ENCODE results near the gene SPARC.
"Not testable (repeated sequence)": the region's sequence is repeated elsewhere in the genome, so short reads cannot be mapped to it uniquely, and the experiment has no call there.

The SPARC gene

GRCh38 chr5:151709109-151709735 lies 22.5 kb upstream of the SPARC start:
- H3K27ac Mint-ChIP-seq: no peak overlapping the region
- peaks cover 6% of the 10 kb centered on the region for H3K36me3 Mint-ChIP-seq
- H3K4me1 Mint-ChIP-seq (ENCODE audit: low read depth): peaks cover 6% of the 10 kb centered on the region
- peaks cover 11% of the 10 kb centered on the region for H3K9me3 Mint-ChIP-seq (ENCODE audit: low read depth)
- H3K27me3 Mint-ChIP-seq: peaks cover 8% of the 10 kb centered on the region
- H3K4me3 Mint-ChIP-seq: no peak overlapping the region

GRCh38 chr5:151708126-151708525 lies 21.4 kb upstream of the SPARC start:
- H3K9me3 Mint-ChIP-seq (ENCODE audit: low read depth): peaks cover 11% of the 10 kb centered on the region
- H3K4me3 Mint-ChIP-seq: no peak overlapping the region
- peaks cover 7% of the 10 kb centered on the region for H3K27me3 Mint-ChIP-seq
- peaks cover 6% of the 10 kb centered on the region for H3K4me1 Mint-ChIP-seq (ENCODE audit: low read depth)
- peaks cover 6% of the 10 kb centered on the region for H3K36me3 Mint-ChIP-seq
- no peak overlapping the region for H3K27ac Mint-ChIP-seq

GRCh38 chr5:151707567-151707966 lies 20.9 kb upstream of the SPARC start:
- Mint-ChIP-seq H3K36me3 (peaks cover 2% of the 10 kb centered on the region), H3K9me3 (ENCODE audit: low read depth) (peaks cover 5% of the 10 kb centered on the region), H3K27me3 (peaks cover 3% of the 10 kb centered on the region), H3K4me3 (no peak overlapping the region), H3K27ac (no peak overlapping the region), H3K4me1 (ENCODE audit: low read depth) (peaks cover 6% of the 10 kb centered on the region)

- no peak overlapping the region for H3K27ac Mint-ChIP-seq
- peaks cover 3% of the 10 kb centered on the region for H3K9me3 Mint-ChIP-seq (ENCODE audit: low read depth)
- peaks cover 3% of the 10 kb centered on the region for H3K27me3 Mint-ChIP-seq
- no peak overlapping the region for H3K4me3 Mint-ChIP-seq
- H3K36me3 Mint-ChIP-seq: peaks cover 2% of the 10 kb centered on the region
- peaks cover 6% of the 10 kb centered on the region for H3K4me1 Mint-ChIP-seq (ENCODE audit: low read depth)
Measured at GRCh38 chr5:151706906-151707305, 20.2 kb upstream of the SPARC start.

GRCh38 chr5:151703780-151704179 lies 17.1 kb upstream of the SPARC start:
- Mint-ChIP-seq H3K36me3 (no peaks in the 10 kb centered on the region), H3K4me3 (no peak overlapping the region), H3K27ac (no peak overlapping the region), H3K4me1 (ENCODE audit: low read depth) (no peaks in the 10 kb centered on the region), H3K9me3 (ENCODE audit: low read depth) (no peaks in the 10 kb centered on the region), H3K27me3 (no peaks in the 10 kb centered on the region)

GRCh38 chr5:151703227-151703626 lies 16.5 kb upstream of the SPARC start:
- no peaks in the 10 kb centered on the region for H3K27me3 Mint-ChIP-seq
- H3K9me3 Mint-ChIP-seq (ENCODE audit: low read depth): no peaks in the 10 kb centered on the region
- no peaks in the 10 kb centered on the region for H3K36me3 Mint-ChIP-seq
- no peak overlapping the region for H3K4me3 Mint-ChIP-seq
- H3K4me1 Mint-ChIP-seq (ENCODE audit: low read depth): no peaks in the 10 kb centered on the region
- H3K27ac Mint-ChIP-seq: no peak overlapping the region

GRCh38 chr5:151700820-151701219 lies 14.1 kb upstream of the SPARC start:
- Mint-ChIP-seq H3K4me3 (no peak overlapping the region), H3K27me3 (no peaks in the 10 kb centered on the region), H3K27ac (no peak overlapping the region), H3K4me1 (ENCODE audit: low read depth) (no peaks in the 10 kb centered on the region), H3K9me3 (ENCODE audit: low read depth) (no peaks in the 10 kb centered on the region), H3K36me3 (no peaks in the 10 kb centered on the region)

- Mint-ChIP-seq H3K36me3 (no peaks in the 10 kb centered on the region), H3K4me1 (ENCODE audit: low read depth) (no peaks in the 10 kb centered on the region), H3K27ac (no peak overlapping the region)
Measured at GRCh38 chr5:151700296-151700695, 13.6 kb upstream of the SPARC start.

GRCh38 chr5:151699071-151699901 lies 12.6 kb upstream of the SPARC start:
- Mint-ChIP-seq H3K36me3 (no peaks in the 10 kb centered on the region), H3K27ac (no peak overlapping the region), H3K4me1 (ENCODE audit: low read depth) (no peaks in the 10 kb centered on the region), H3K27me3 (no peaks in the 10 kb centered on the region), H3K9me3 (ENCODE audit: low read depth) (no peaks in the 10 kb centered on the region), H3K4me3 (no peak overlapping the region)

More at GRCh38 chr5:151700296-151700695, 13.6 kb upstream of the SPARC start:
- Mint-ChIP-seq H3K27me3 (no peaks in the 10 kb centered on the region), H3K9me3 (ENCODE audit: low read depth) (no peaks in the 10 kb centered on the region), H3K4me3 (no peak overlapping the region)

- H3K27ac Mint-ChIP-seq; H3K4me1 Mint-ChIP-seq (ENCODE audit: low read depth); H3K9me3 Mint-ChIP-seq (ENCODE audit: low read depth); H3K27me3 Mint-ChIP-seq; H3K36me3 Mint-ChIP-seq; H3K4me3 Mint-ChIP-seq: not testable (repeated sequence)
Measured at GRCh38 chr5:151698081-151698480, 11.4 kb upstream of the SPARC start.

- H3K27me3 Mint-ChIP-seq: peaks cover 5% of the 10 kb centered on the region
- no peak overlapping the region for H3K27ac Mint-ChIP-seq
- peaks cover 3% of the 10 kb centered on the region for H3K36me3 Mint-ChIP-seq
- no peak overlapping the region for H3K4me3 Mint-ChIP-seq
- H3K9me3 Mint-ChIP-seq (ENCODE audit: low read depth): no peaks in the 10 kb centered on the region
- H3K4me1 Mint-ChIP-seq (ENCODE audit: low read depth): no peaks in the 10 kb centered on the region
Measured at GRCh38 chr5:151697452-151697851, 10.7 kb upstream of the SPARC start.

- Mint-ChIP-seq H3K4me3 (no peak overlapping the region), H3K27me3 (peaks cover 5% of the 10 kb centered on the region), H3K9me3 (ENCODE audit: low read depth) (no peaks in the 10 kb centered on the region), H3K27ac (no peak overlapping the region), H3K36me3 (peaks cover 3% of the 10 kb centered on the region), H3K4me1 (ENCODE audit: low read depth) (no peaks in the 10 kb centered on the region)
Measured at GRCh38 chr5:151696470-151697061, 9.9 kb upstream of the SPARC start.

GRCh38 chr5:151695464-151695863 lies 8.7 kb upstream of the SPARC start:
- Mint-ChIP-seq H3K4me3 (no peak overlapping the region), H3K4me1 (ENCODE audit: low read depth) (no peaks in the 10 kb centered on the region), H3K9me3 (ENCODE audit: low read depth) (no peaks in the 10 kb centered on the region), H3K36me3 (peaks cover 3% of the 10 kb centered on the region), H3K27ac (no peak overlapping the region), H3K27me3 (peaks cover 6% of the 10 kb centered on the region)

- Mint-ChIP-seq H3K36me3 (peaks cover 3% of the 10 kb centered on the region), H3K27me3 (peaks cover 7% of the 10 kb centered on the region), H3K4me3 (no peak overlapping the region), H3K9me3 (ENCODE audit: low read depth) (no peaks in the 10 kb centered on the region), H3K27ac (no peak overlapping the region), H3K4me1 (ENCODE audit: low read depth) (no peaks in the 10 kb centered on the region)
Measured at GRCh38 chr5:151694035-151694485, 7.3 kb upstream of the SPARC start.

- Mint-ChIP-seq H3K27ac (no peak overlapping the region), H3K9me3 (ENCODE audit: low read depth) (no peaks in the 10 kb centered on the region), H3K4me1 (ENCODE audit: low read depth) (peaks cover under 1% of the 10 kb centered on the region), H3K4me3 (no peak overlapping the region), H3K36me3 (peaks cover 3% of the 10 kb centered on the region), H3K27me3 (peaks cover 12% of the 10 kb centered on the region)
Measured at GRCh38 chr5:151692312-151692711, 5.6 kb upstream of the SPARC start.
